Keratinocyte (primary cell): ENCODE measurements around the gene MMEL1. TPM values are rescaled to one million over a fixed set of nuclear protein-coding genes. Genes with fewer than 3 reads are reported as not detected.

ENCODE experiments used
- DNase-seq: peaks from one replicate; pipeline ENCODE4 v3.0.0-alpha.2; 2011; ENCODE audit warnings: low read depth, missing footprints, low spot score
- FAIRE-seq: peaks from 2 replicates; lab custom pipeline; 2011; peaks lifted over from hg19 to GRCh38; lab: Jason Lieb, UNC
- H2AFZ ChIP-seq: 2 replicates; pipeline ENCODE4 v1.6.0; 2012; ENCODE audit warnings: low read length, control low read depth, inconsistent platforms; ENCODE audit not compliant: control insufficient read depth
- H3K27ac ChIP-seq: 2 replicates; pipeline ENCODE4 v1.5.1; 2011; ENCODE audit warnings: low read length; ENCODE audit not compliant: control insufficient read depth, insufficient read depth
- H3K27me3 ChIP-seq: 3 replicates; pipeline ENCODE4 v1.6.0; 2011; ENCODE audit warnings: low read length; ENCODE audit not compliant: control insufficient read depth, insufficient read depth; ENCODE audit errors: extremely low read depth
- H3K36me3 ChIP-seq, 2 experiments: 2 replicates in 1 of 2; 3 replicates in 1 of 2; pipeline ENCODE4 v1.5.1; 2011; ENCODE audit warnings: low read length in 2 of 2, mild to moderate bottlenecking in 1 of 2; ENCODE audit not compliant: control insufficient read depth in 2 of 2, insufficient read depth in 2 of 2; ENCODE audit errors: extremely low read depth in 1 of 2
- H3K4me1 ChIP-seq: 3 replicates; pipeline ENCODE4 v1.5.1; 2011; ENCODE audit warnings: low read length; ENCODE audit not compliant: control insufficient read depth, insufficient read depth; ENCODE audit errors: extremely low read depth
- H3K4me2 ChIP-seq: 3 replicates; pipeline ENCODE4 v1.6.0; 2011; ENCODE audit warnings: low read depth, low read length; ENCODE audit not compliant: control insufficient read depth, insufficient read depth; ENCODE audit errors: extremely low read depth
- H3K4me3 ChIP-seq, 3 experiments: fragments of 200-600 bp in 1 of 3; sonication (generic) in 1 of 3; 2 replicates in 2 of 3; 3 replicates in 1 of 3; pipeline ENCODE4 v1.5.1; 2011 to 2016; ENCODE audit warnings: low read length in 3 of 3, mild to moderate bottlenecking in 3 of 3, control low read depth in 2 of 3, inconsistent platforms in 1 of 3, low read depth in 1 of 3, mixed read lengths in 1 of 3, mixed run types in 1 of 3, moderate library complexity in 1 of 3; ENCODE audit not compliant: control insufficient read depth in 2 of 3, insufficient read depth in 2 of 3; ENCODE audit errors: extremely low read depth in 1 of 3
- H3K79me2 ChIP-seq: 2 replicates; pipeline ENCODE4 v1.6.0; 2012; ENCODE audit warnings: low read length; ENCODE audit not compliant: control insufficient read depth, insufficient read depth
- H3K9ac ChIP-seq: 3 replicates; pipeline ENCODE4 v1.6.0; 2011; ENCODE audit warnings: low read length; ENCODE audit not compliant: control insufficient read depth, insufficient read depth; ENCODE audit errors: extremely low read depth
- H3K9me1 ChIP-seq: 3 replicates; pipeline ENCODE4 v1.6.0; 2011; ENCODE audit warnings: low read length; ENCODE audit not compliant: control insufficient read depth, insufficient read depth; ENCODE audit errors: extremely low read depth
- H3K9me3 ChIP-seq: 2 replicates; pipeline ENCODE4 v1.5.1; 2012; ENCODE audit warnings: low read depth, low read length; ENCODE audit not compliant: control insufficient read depth
- H4K20me1 ChIP-seq: 3 replicates; pipeline ENCODE4 v1.6.0; 2011; ENCODE audit warnings: low read length; ENCODE audit not compliant: control insufficient read depth, insufficient read depth; ENCODE audit errors: extremely low read depth
- CTCF ChIP-seq, 3 experiments: IDR thresholded peaks in 1 of 3; conservative IDR thresholded peaks in 1 of 3; optimal IDR thresholded peaks in 1 of 3; 2 replicates in 2 of 3; 3 replicates in 1 of 3; pipeline versions ENCODE3 to v1.5.1; 2011; ENCODE audit warnings: low read length in 3 of 3, mild to moderate bottlenecking in 3 of 3, moderate library complexity in 2 of 3, control low read depth in 1 of 3, inconsistent platforms in 1 of 3; ENCODE audit not compliant: insufficient read depth in 2 of 3; ENCODE audit errors: extremely low read depth in 1 of 3
- EZH2 ChIP-seq: IDR thresholded peaks from one replicate; pipeline ENCODE4 v1.6.1; 2012; ENCODE audit warnings: inconsistent platforms, mild to moderate bottlenecking, low read length, moderate library complexity
- dilution Hi-C: fragments of 300-500 bp; cut with MboI; formaldehyde crosslinking; loops from one replicate; pipeline ENCODE4 v1.7.0; 2020; ENCODE audit warnings: low sequenced_read_pairs; ENCODE audit not compliant: extremely low pct_ligation_motif_present
- polyA plus RNA-seq, 5 experiments: library from polyadenylated mRNA; depleted of rRNA in 3 of 5; stranded (reverse) in 3 of 5; stranded (forward) in 1 of 5; unstranded in 1 of 5; fragments of >200 nt; gene quantifications; 1 replicate in 1 of 5; 2 replicates in 3 of 5; 3 replicates in 1 of 5; pipeline versions ENCODE4 v1.2.1 to v1.2.3, GENCODE V29; 2011 to 2012; ENCODE audit warnings: missing spikeins in 2 of 5, low read depth in 1 of 5, low replicate concordance in 1 of 5

Gene MMEL1
- polyA plus RNA-seq, 1 donor (not counting 4 experiments of a cell fraction or from before 2014, with no cell fraction given) = not detected

GRCh38 chr1:2635361-2636010 is 2.7 kb upstream of the MMEL1 start:
- H3K4me2 ChIP-seq = no peak overlapping the region
- TF ChIP-seq EZH2 (no peak), CTCF (optimal IDR thresholded peaks at IDR 0.05 in 1 of 3, IDR thresholded peaks at IDR 0.05 in 1 of 3, conservative IDR thresholded peaks at IDR 0.05 in 1 of 3; ENCODE audit: extremely low read depth in 1 of 3, insufficient read depth in 2 of 3, low read length in 3 of 3) (no peak)
- H3K27ac ChIP-seq = no peak overlapping the region
- no peaks in the 10 kb centered on the region for H3K36me3 ChIP-seq
- dilution Hi-C loops = no loop called here
- no peaks in the 10 kb centered on the region for H3K4me1 ChIP-seq
- H3K9ac ChIP-seq = no peak overlapping the region
- FAIRE-seq = no peak
- H3K79me2 ChIP-seq = no peaks in the 10 kb centered on the region
- no peaks in the 10 kb centered on the region for H4K20me1 ChIP-seq
- DNase-seq = no peak
- H3K27me3 ChIP-seq = peaks cover 3% of the 10 kb centered on the region
- no peak overlapping the region for H3K4me3 ChIP-seq
- H2AFZ ChIP-seq = no peak overlapping the region
- no peaks in the 10 kb centered on the region for H3K9me1 ChIP-seq
- H3K9me3 ChIP-seq = peaks cover 17% of the 10 kb centered on the region

- Histone ChIP-seq H3K9ac (no peak overlapping the region), H3K9me1 (no peaks in the 10 kb centered on the region), H3K4me1 (no peaks in the 10 kb centered on the region), H3K27me3 (peaks cover 17% of the 10 kb centered on the region), H4K20me1 (no peaks in the 10 kb centered on the region), H2AFZ (no peak overlapping the region), H3K4me2 (no peak overlapping the region), H3K36me3 (no peaks in the 10 kb centered on the region), H3K79me2 (no peaks in the 10 kb centered on the region), H3K9me3 (peaks cover 21% of the 10 kb centered on the region), H3K4me3 (no peak overlapping the region), H3K27ac (no peak overlapping the region)
- FAIRE-seq (no peak), DNase-seq (no peak)
- no peak for TF ChIP-seq CTCF (optimal IDR thresholded peaks at IDR 0.05 in 1 of 3, IDR thresholded peaks at IDR 0.05 in 1 of 3, conservative IDR thresholded peaks at IDR 0.05 in 1 of 3; ENCODE audit: extremely low read depth in 1 of 3, insufficient read depth in 2 of 3, low read length in 3 of 3)
- TF ChIP-seq EZH2 = no peak
- dilution Hi-C loops = no loop called here
Observed at GRCh38 chr1:2633936-2634491, 1.2 kb upstream of the MMEL1 start.
